B cell (primary cell): ENCODE measurements around the gene TXNRD1.

Experiments used
- CTCF ChIP-seq: fragments of 200-600 bp; IDR thresholded peaks from one replicate; pipeline ENCODE4 v1.8.0; 2022; ENCODE audit warnings: antibody characterized with exemption, mild to moderate bottlenecking
- EZH2 ChIP-seq: IDR thresholded peaks from 2 replicates; pipeline ENCODE4 v1.6.1; 2012; ENCODE audit warnings: borderline replicate concordance, low read depth, mild to moderate bottlenecking, moderate library complexity, low read length; ENCODE audit not compliant: insufficient read depth, poor library complexity, severe bottlenecking

GRCh38 chr12:104204690-104205480 lies 10.7 kb upstream of the TXNRD1 start:
- TF ChIP-seq EZH2 (no peak), CTCF (no peak)
